Cerebellar cortex (tissue), 1 donor: ENCODE data around the gene FBXO15.

ENCODE experiments used
- DNase-seq: peaks from one replicate; pipeline ENCODE4 v3.0.0-alpha.2; 2015; ENCODE audit warnings: low spot score

Gene FBXO15

DNA sequence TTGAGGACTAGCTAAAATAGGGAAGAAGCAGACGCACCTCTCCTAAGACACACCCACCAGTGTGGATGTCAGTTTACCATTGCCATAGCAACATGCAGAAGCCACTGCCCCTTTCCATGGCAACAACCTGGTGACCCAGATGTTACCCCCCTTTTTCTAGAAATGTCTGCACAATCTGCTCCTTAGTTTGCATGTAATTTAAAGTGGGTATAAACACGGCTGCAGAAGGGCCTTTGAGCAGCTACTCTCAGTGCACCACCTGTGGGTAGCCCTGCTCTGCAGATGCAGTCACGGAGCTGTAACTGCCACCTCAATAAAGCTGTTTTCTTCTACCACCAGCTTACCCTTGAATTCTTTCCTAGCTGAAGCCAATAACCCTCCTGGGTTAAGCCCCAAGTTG is 87.1 kb downstream of the FBXO15 start:
- DNase-seq = no peak

DNA sequence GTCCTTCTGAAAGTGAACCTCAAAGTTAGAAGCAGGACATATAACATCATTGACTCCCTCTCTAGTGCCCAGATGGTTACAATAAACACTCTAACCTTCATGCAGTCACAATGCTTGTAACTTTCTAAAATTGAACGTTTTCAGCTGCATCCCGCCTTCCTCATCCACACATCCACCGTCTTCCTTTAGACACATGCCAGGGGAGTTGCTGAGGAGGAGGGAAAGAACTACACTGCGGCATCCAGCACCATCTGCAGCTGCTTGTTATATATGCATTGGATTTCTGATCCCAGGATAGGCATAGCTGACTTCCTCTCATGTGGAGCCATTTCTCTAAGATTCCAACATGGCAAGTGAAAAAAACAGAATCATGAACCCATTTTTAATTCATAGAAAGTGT is 96.8 kb downstream of the FBXO15 start:
- DNase-seq = no peak

DNA sequence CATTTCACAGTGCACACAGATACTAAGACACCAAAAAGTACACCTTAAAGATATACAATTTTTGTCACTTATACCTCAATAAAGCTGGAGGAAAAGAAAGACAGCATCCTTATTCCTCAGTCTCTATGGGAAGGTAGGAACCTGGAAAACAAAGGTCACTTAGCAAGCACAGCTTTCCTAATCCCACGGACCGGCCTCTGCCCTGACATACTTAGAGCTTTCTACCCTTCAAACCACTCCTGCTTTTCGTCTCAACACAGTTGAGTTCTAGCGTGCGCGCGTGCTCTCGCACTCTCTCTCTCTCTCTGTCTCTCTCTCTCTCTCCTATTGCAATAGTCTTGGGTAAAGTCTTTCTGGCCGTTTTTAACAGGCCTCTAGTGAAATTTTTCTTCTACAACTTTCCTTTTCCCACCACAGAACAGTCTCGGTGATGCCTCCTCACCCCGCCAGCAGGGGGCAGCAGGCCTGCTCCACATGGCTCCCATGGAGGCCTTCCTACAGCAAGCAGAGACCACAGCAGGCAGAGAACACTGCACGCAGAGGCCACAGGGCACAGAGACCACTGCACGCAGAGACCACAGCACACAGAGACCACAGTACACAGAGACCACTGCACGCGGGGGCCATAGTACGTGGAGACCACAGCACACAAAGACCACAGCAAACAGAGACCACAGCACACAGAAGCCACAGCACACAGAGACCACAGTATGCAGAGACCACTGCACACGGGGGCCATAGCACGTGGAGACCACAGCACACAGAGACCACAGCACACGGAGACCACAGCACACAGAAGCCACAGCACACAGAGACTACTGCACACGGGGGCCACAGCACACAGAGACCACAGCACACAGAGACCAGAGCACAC is 106.9 kb downstream of the FBXO15 start:
- DNase-seq = peak; percentile 16

DNA sequence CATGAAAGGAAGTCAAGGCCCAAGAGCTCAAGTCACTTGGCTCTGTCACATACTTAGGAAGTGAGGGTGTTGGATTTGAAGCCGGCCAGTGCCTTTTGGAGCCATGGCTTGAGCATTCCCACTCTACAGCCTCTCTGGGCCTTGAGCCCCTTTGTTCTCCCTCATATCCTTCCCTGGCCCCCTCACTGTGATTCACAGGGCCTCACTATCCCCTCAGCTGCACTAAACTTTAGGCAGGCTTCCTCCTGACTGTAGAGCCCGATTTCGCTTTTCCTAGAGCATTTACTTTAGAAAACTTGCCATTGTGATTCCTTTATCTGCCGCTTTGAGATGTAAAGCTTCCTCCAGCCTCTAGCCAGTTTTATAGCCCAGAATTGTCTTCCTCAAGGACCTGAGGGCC is 107.6 kb downstream of the FBXO15 start:
- DNase-seq = no peak

DNA sequence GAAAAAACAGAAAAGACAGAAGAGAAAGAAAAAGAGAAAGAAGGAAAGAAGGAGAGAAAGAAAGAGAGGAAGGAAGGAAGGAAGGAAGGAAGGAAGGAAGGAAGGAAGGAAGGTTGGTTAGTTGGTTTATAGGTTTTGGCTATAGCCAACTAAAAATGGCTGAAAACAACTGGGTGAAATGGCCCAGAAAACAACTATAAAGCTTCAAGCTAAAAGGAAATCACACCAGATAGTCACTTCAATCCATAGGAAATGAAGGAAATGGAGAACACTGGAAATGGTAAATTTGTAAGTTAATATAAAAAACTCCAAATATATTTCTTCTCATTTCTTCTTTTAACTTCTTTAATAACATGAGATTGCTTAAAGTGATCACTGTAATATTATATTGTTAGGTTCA is 118.5 kb downstream of the FBXO15 start:
- DNase-seq = no peak
